ENCODE measurements around the gene NIPAL1.
A peak's percentile ranks its signal among the peaks of the same experiment; 100 is the strongest.

The NIPAL1 gene

GRCh38 chr4:48028696-48029095 lies 12.1 kb downstream of the NIPAL1 start:
- no peak for DNase-seq

GRCh38 chr4:48030470-48030869 lies 13.9 kb downstream of the NIPAL1 start:
- no peak for DNase-seq

GRCh38 chr4:48031802-48032525 lies 15.4 kb downstream of the NIPAL1 start:
- no peak for DNase-seq

GRCh38 chr4:48032721-48033120 lies 16.1 kb downstream of the NIPAL1 start:
- no peak for DNase-seq

- no peak for DNase-seq
These were observed 16.8 kb downstream of the NIPAL1 start for GRCh38 chr4:48033412-48033811.

- peak; percentile 11 to 68 for DNase-seq
These were observed 17.3 kb downstream of the NIPAL1 start for GRCh38 chr4:48033825-48034413.

GRCh38 chr4:48035952-48036351 lies 19.4 kb downstream of the NIPAL1 start:
- no peak for DNase-seq

GRCh38 chr4:48037117-48037462 lies 20.5 kb downstream of the NIPAL1 start:
- no peak for DNase-seq

GRCh38 chr4:48038666-48039065 lies 22.1 kb downstream of the NIPAL1 start:
- DNase-seq = no peak

GRCh38 chr4:48039561-48039960 lies 23.0 kb downstream of the NIPAL1 start:
- no peak for DNase-seq

- DNase-seq = no peak
These were observed 25.1 kb downstream of the NIPAL1 start for GRCh38 chr4:48041535-48042137.

GRCh38 chr4:48042979-48043461 lies 26.4 kb downstream of the NIPAL1 start:
- no peak for DNase-seq

- DNase-seq = no peak
These were observed 26.9 kb downstream of the NIPAL1 start for GRCh38 chr4:48043504-48043903.

- DNase-seq = no peak
These were observed 27.7 kb downstream of the NIPAL1 start for GRCh38 chr4:48044298-48044697.

GRCh38 chr4:48046059-48046458 lies 29.5 kb downstream of the NIPAL1 start:
- no peak for DNase-seq

GRCh38 chr4:48047421-48047844 lies 30.9 kb downstream of the NIPAL1 start:
- DNase-seq = peak; percentile 8 to 41

- no peak for DNase-seq
These were observed 31.3 kb downstream of the NIPAL1 start for GRCh38 chr4:48047896-48048295.

GRCh38 chr4:48049483-48049882 lies 32.9 kb downstream of the NIPAL1 start:
- DNase-seq = no peak

GRCh38 chr4:48051078-48051477 lies 34.5 kb downstream of the NIPAL1 start:
- DNase-seq = no peak

GRCh38 chr4:48058617-48059530 lies 42.3 kb downstream of the NIPAL1 start:
- no peak for DNase-seq

GRCh38 chr4:48064349-48064748 lies 47.8 kb downstream of the NIPAL1 start:
- no peak for DNase-seq

GRCh38 chr4:48065587-48066052 lies 49.0 kb downstream of the NIPAL1 start:
- DNase-seq = no peak

GRCh38 chr4:48067536-48067935 lies 51.0 kb downstream of the NIPAL1 start:
- no peak for DNase-seq
